Trophoblast cell (in vitro differentiated cells and primary cell): ENCODE measurements around the gene GNG12.

Experiments
- DNase-seq, 2 donors: peaks; one replicate each; pipeline ENCODE4 v3.0.0-alpha.2; 2016
- H2AFZ ChIP-seq: 2 replicates; pipeline ENCODE4 v1.6.1; 2013; ENCODE audit warnings: low read length, moderate library complexity, mild to moderate bottlenecking; ENCODE audit not compliant: insufficient read depth, poor library complexity
- H2AK5ac ChIP-seq: 2 replicates; pipeline ENCODE4 v1.6.1; 2013; ENCODE audit warnings: mild to moderate bottlenecking, low read length
- H2BK120ac ChIP-seq: 2 replicates; pipeline ENCODE4 v1.6.1; 2013; ENCODE audit warnings: low read length, mild to moderate bottlenecking, moderate library complexity; ENCODE audit not compliant: insufficient read depth, poor library complexity
- H2BK12ac ChIP-seq: 2 replicates; pipeline ENCODE4 v1.6.1; 2013; ENCODE audit warnings: mild to moderate bottlenecking, low read length, moderate library complexity
- H2BK5ac ChIP-seq: 2 replicates; pipeline ENCODE4 v1.6.1; 2013; ENCODE audit warnings: low read length, low read depth, moderate library complexity, mild to moderate bottlenecking; ENCODE audit not compliant: poor library complexity
- H3K14ac ChIP-seq: 2 replicates; pipeline ENCODE4 v1.6.1; 2013; ENCODE audit warnings: mild to moderate bottlenecking, low read length
- H3K18ac ChIP-seq: 2 replicates; pipeline ENCODE4 v1.6.1; 2013; ENCODE audit warnings: mild to moderate bottlenecking, low read length
- H3K23ac ChIP-seq: 2 replicates; pipeline ENCODE4 v1.6.1; 2013; ENCODE audit warnings: low read length
- H3K27ac ChIP-seq: 2 replicates; pipeline ENCODE4 v1.5.1; 2013; ENCODE audit warnings: low read depth, mild to moderate bottlenecking, inconsistent platforms, low read length, moderate library complexity
- H3K27me3 ChIP-seq: 2 replicates; pipeline ENCODE4 v1.6.1; 2013; ENCODE audit warnings: inconsistent platforms, mild to moderate bottlenecking, low read length, moderate library complexity; ENCODE audit not compliant: insufficient read depth
- H3K36me3 ChIP-seq, 2 experiments: 1 replicate in 1 of 2; 2 replicates in 1 of 2; pipeline ENCODE4 v1.6.1; 2013; ENCODE audit warnings: low read length in 2 of 2, mild to moderate bottlenecking in 2 of 2, moderate library complexity in 1 of 2; ENCODE audit not compliant: insufficient read depth in 2 of 2, control insufficient read depth in 1 of 2
- H3K4ac ChIP-seq: 2 replicates; pipeline ENCODE4 v1.6.1; 2013; ENCODE audit warnings: low read depth, mild to moderate bottlenecking, low read length, moderate library complexity
- H3K4me1 ChIP-seq, 2 experiments: 1 replicate in 1 of 2; 2 replicates in 1 of 2; pipeline ENCODE4 v1.6.1; 2013; ENCODE audit warnings: low read length in 2 of 2, mild to moderate bottlenecking in 2 of 2, moderate library complexity in 1 of 2; ENCODE audit not compliant: insufficient read depth in 2 of 2, control insufficient read depth in 1 of 2
- H3K4me2 ChIP-seq: 2 replicates; pipeline ENCODE4 v1.6.1; 2013; ENCODE audit warnings: inconsistent platforms, mild to moderate bottlenecking, low read length, moderate library complexity
- H3K4me3 ChIP-seq: 2 replicates; pipeline ENCODE4 v1.5.1; 2013; ENCODE audit warnings: mild to moderate bottlenecking, low read depth, low read length, inconsistent platforms
- H3K79me1 ChIP-seq: one replicate; pipeline ENCODE4 v1.6.1; 2013; ENCODE audit warnings: low read length
- H3K79me2 ChIP-seq: 2 replicates; pipeline ENCODE4 v1.6.1; 2013; ENCODE audit warnings: low read length, mild to moderate bottlenecking; ENCODE audit not compliant: control insufficient read depth, insufficient read depth, poor library complexity
- H3K9ac ChIP-seq: 2 replicates; pipeline ENCODE4 v1.6.1; 2013; ENCODE audit warnings: mild to moderate bottlenecking, low read length
- H3K9me3 ChIP-seq: 2 replicates; pipeline ENCODE4 v1.6.1; 2013; ENCODE audit warnings: low read depth, mild to moderate bottlenecking, control low read depth, inconsistent platforms, low read length; ENCODE audit not compliant: insufficient read depth
- H4K12ac ChIP-seq: 2 replicates; pipeline ENCODE4 v1.6.1; 2013; ENCODE audit warnings: low read depth, mild to moderate bottlenecking, low read length, moderate library complexity
- H4K8ac ChIP-seq: 2 replicates; pipeline ENCODE4 v1.6.1; 2013; ENCODE audit warnings: low read depth, mild to moderate bottlenecking, low read length, moderate library complexity
- H4K91ac ChIP-seq: one replicate; pipeline ENCODE4 v1.6.1; 2013; ENCODE audit warnings: low read depth, mild to moderate bottlenecking, low read length, moderate library complexity
- WGBS: extraction: QIAGEN DNeasy Blood & Tissue Kit; methylation state at CpG from one replicate; pipeline ENCODE4 v1.1.7; 2013; ENCODE audit warnings: missing lambda C conversion rate; ENCODE audit not compliant: insufficient read length, insufficient coverage; ENCODE audit errors: extremely low coverage; 5-methylcytosine and 5-hydroxymethylcytosine counted together

GNG12 gene

GRCh38 chr1:67836769-67837168, 3.5 kb upstream of the GNG12 start:
- H3K36me3 ChIP-seq: no peaks in the 10 kb centered on the region

GRCh38 chr1:67835663-67836452, 2.6 kb upstream of the GNG12 start:
- Histone ChIP-seq H4K8ac (no peak overlapping the region), H2AFZ (no peak overlapping the region), H3K36me3 (no peaks in the 10 kb centered on the region), H3K4me2 (no peak overlapping the region), H4K12ac (no peak overlapping the region), H3K4ac (no peak overlapping the region), H2BK5ac (no peak overlapping the region), H3K4me1 (peaks cover 5 to 6% of the 10 kb centered on the region in 2 experiments), H2BK12ac (no peak overlapping the region), H4K91ac (no peak overlapping the region), H3K27ac (no peak overlapping the region), H3K9ac (no peak overlapping the region), H2BK120ac (no peak overlapping the region), H3K9me3 (no peaks in the 10 kb centered on the region), H3K14ac (no peak overlapping the region), H3K79me1 (peaks cover 12% of the 10 kb centered on the region), H2AK5ac (no peak overlapping the region), H3K23ac (no peak overlapping the region), H3K18ac (no peak overlapping the region), H3K27me3 (no peaks in the 10 kb centered on the region), H3K4me3 (no peak overlapping the region), H3K79me2 (peaks cover 6% of the 10 kb centered on the region)
- WGBS: no CpG with 5 or more reads among the region's 3 CpGs
- DNase-seq: no peak

More at GRCh38 chr1:67836769-67837168, 3.5 kb upstream of the GNG12 start:
- no peak overlapping the region for H2AK5ac ChIP-seq
- no peak overlapping the region for H3K4me2 ChIP-seq
- no peak overlapping the region for H2AFZ ChIP-seq
- H3K79me2 ChIP-seq: peaks cover 5% of the 10 kb centered on the region
- H4K91ac ChIP-seq: no peak overlapping the region
- no peak overlapping the region for H3K27ac ChIP-seq
- no peak for DNase-seq
- H3K9me3 ChIP-seq: no peaks in the 10 kb centered on the region
- no peak overlapping the region for H3K4me3 ChIP-seq
- H4K8ac ChIP-seq: no peak overlapping the region
- no peak overlapping the region for H2BK120ac ChIP-seq
- H4K12ac ChIP-seq: no peak overlapping the region
- H2BK5ac ChIP-seq: no peak overlapping the region
- no peak overlapping the region for H3K4ac ChIP-seq
- no peak overlapping the region for H2BK12ac ChIP-seq
- H3K14ac ChIP-seq: no peak overlapping the region
- H3K79me1 ChIP-seq: peaks cover 12% of the 10 kb centered on the region
- no peak overlapping the region for H3K9ac ChIP-seq
- no peaks in the 10 kb centered on the region for H3K27me3 ChIP-seq
- no peak overlapping the region for H3K23ac ChIP-seq
- no CpG with 5 or more reads among the region's 2 CpGs for WGBS
- no peak overlapping the region for H3K18ac ChIP-seq
- H3K4me1 ChIP-seq: peaks cover 5 to 6% of the 10 kb centered on the region in 2 experiments

GRCh38 chr1:67834246-67834877, 1.1 kb upstream of the GNG12 start:
- Histone ChIP-seq H4K8ac (no peak overlapping the region), H4K91ac (no peak overlapping the region), H3K9me3 (no peaks in the 10 kb centered on the region), H3K4me2 (no peak overlapping the region), H2BK120ac (no peak overlapping the region), H4K12ac (no peak overlapping the region), H2AFZ (no peak overlapping the region), H2BK5ac (no peak overlapping the region), H3K4ac (no peak overlapping the region), H3K18ac (no peak overlapping the region), H2BK12ac (no peak overlapping the region), H3K27ac (no peak overlapping the region), H3K79me1 (peaks cover 12% of the 10 kb centered on the region), H3K14ac (no peak overlapping the region), H3K27me3 (no peaks in the 10 kb centered on the region), H3K36me3 (no peaks in the 10 kb centered on the region), H3K23ac (no peak overlapping the region), H3K4me3 (no peak overlapping the region), H3K4me1 (peaks cover 5 to 6% of the 10 kb centered on the region in 2 experiments), H3K9ac (no peak overlapping the region), H3K79me2 (peaks cover 6% of the 10 kb centered on the region), H2AK5ac (no peak overlapping the region)
- no peak for DNase-seq
- no CpG with 5 or more reads among the region's 4 CpGs for WGBS

GRCh38 chr1:67833602-67833940, 304 bp upstream of the GNG12 start:
- no CpG with 5 or more reads among the region's 21 CpGs for WGBS
- Histone ChIP-seq H2BK120ac (peak overlapping the region; percentile 2), H3K79me2 (peaks cover 6% of the 10 kb centered on the region), H3K27ac (no peak overlapping the region), H2AFZ (peak overlapping the region; percentile 72), H3K4me2 (peak overlapping the region; percentile 96), H3K14ac (no peak overlapping the region), H4K8ac (peak overlapping the region; percentile 93), H2AK5ac (no peak overlapping the region), H3K79me1 (peaks cover 12% of the 10 kb centered on the region), H3K9ac (no peak overlapping the region), H3K36me3 (no peaks in the 10 kb centered on the region), H4K91ac (peak overlapping the region; percentile 95), H3K23ac (no peak overlapping the region), H3K27me3 (no peaks in the 10 kb centered on the region), H3K4ac (no peak overlapping the region), H3K18ac (peak overlapping the region; percentile 49), H4K12ac (peak overlapping the region; percentile 33), H3K9me3 (no peaks in the 10 kb centered on the region), H3K4me1 (peaks cover 5 to 6% of the 10 kb centered on the region in 2 experiments), H3K4me3 (peak overlapping the region; percentile 84), H2BK12ac (no peak overlapping the region), H2BK5ac (no peak overlapping the region)
- DNase-seq: no peak
